K562 (cell line): Measurements from ENCODE around the gene TSC22D1.

Experiments
- EZH2 ChIP-seq: IDR thresholded peaks from 2 replicates; pipeline ENCODE4 v1.6.1; 2012; ENCODE audit warnings: low read depth, mild to moderate bottlenecking, inconsistent platforms, low read length, borderline replicate concordance
- ZNF217 ChIP-seq: sonication (generic); formaldehyde crosslinking; IDR thresholded peaks from 2 replicates; pipeline ENCODE4 v1.8.0; 2022; ENCODE audit warnings: mild to moderate bottlenecking, missing genetic modification reagents
- TF ChIP-seq, protein P1 (sequence below): fragments of 200-600 bp; sonication (generic); IDR thresholded peaks from one replicate; pipeline ENCODE4 v1.6.1; 2012; ENCODE audit warnings: mild to moderate bottlenecking, low read depth, low read length, inconsistent platforms
- TF ChIP-seq, protein P2 (sequence below), 3 experiments: IDR thresholded peaks in 2 of 3; conservative IDR thresholded peaks in 1 of 3; 2 replicates each; pipeline ENCODE4 v1.5.1; 2011 to 2012; ENCODE audit warnings: low read length in 3 of 3, mild to moderate bottlenecking in 3 of 3, control low read depth in 2 of 3, improper control_type of control experiment in 1 of 3, inconsistent platforms in 1 of 3, low read depth in 1 of 3, mixed read lengths in 1 of 3, moderate library complexity in 1 of 3; ENCODE audit not compliant: insufficient read depth in 2 of 3
- TF ChIP-seq, protein P3 (sequence below): sonication (generic); formaldehyde crosslinking; IDR thresholded peaks from 2 replicates; pipeline ENCODE4 v1.8.1; 2023; ENCODE audit warnings: mild to moderate bottlenecking, missing genetic modification reagents

DNA sequence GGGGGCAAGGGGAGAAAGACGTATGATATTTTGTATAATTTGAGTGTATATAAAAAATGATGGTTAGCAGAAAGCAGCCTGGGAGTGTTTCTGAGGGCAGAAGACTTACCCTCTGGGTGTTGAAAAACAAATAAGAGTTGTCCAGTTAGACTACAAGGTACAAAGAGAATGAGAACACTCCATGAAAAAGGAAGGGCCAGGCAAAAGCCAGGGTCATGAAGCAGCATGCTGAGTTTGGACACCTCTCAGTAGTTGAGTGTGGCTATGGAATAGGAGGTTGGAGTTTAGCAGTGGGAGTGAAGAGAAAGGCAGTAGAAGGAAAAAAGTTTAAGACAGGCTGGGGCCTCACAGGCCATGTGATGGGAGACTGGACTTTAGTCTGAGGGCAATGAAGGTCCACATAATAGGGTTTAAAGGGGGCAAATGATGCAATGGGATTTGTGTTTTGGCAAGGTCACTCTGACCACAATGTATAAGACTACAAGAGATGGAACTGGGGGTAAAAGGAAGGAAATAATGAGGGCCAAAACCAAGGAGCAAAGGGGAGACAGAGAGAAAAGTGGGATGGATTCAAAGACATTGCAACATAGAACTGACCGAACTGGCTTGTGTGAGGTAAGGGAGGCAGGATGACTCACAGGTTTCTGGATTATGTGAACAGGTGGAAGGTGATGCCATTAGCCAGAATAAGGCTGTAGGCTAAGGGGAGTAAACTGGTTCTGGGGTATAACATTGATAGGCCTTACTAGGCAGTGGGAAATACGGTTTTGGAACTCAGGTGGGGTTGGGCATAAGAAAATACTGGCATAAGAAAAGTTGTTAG lies 125.9 kb downstream of the TSC22D1 start:
- TF ChIP-seq, protein P1, sequence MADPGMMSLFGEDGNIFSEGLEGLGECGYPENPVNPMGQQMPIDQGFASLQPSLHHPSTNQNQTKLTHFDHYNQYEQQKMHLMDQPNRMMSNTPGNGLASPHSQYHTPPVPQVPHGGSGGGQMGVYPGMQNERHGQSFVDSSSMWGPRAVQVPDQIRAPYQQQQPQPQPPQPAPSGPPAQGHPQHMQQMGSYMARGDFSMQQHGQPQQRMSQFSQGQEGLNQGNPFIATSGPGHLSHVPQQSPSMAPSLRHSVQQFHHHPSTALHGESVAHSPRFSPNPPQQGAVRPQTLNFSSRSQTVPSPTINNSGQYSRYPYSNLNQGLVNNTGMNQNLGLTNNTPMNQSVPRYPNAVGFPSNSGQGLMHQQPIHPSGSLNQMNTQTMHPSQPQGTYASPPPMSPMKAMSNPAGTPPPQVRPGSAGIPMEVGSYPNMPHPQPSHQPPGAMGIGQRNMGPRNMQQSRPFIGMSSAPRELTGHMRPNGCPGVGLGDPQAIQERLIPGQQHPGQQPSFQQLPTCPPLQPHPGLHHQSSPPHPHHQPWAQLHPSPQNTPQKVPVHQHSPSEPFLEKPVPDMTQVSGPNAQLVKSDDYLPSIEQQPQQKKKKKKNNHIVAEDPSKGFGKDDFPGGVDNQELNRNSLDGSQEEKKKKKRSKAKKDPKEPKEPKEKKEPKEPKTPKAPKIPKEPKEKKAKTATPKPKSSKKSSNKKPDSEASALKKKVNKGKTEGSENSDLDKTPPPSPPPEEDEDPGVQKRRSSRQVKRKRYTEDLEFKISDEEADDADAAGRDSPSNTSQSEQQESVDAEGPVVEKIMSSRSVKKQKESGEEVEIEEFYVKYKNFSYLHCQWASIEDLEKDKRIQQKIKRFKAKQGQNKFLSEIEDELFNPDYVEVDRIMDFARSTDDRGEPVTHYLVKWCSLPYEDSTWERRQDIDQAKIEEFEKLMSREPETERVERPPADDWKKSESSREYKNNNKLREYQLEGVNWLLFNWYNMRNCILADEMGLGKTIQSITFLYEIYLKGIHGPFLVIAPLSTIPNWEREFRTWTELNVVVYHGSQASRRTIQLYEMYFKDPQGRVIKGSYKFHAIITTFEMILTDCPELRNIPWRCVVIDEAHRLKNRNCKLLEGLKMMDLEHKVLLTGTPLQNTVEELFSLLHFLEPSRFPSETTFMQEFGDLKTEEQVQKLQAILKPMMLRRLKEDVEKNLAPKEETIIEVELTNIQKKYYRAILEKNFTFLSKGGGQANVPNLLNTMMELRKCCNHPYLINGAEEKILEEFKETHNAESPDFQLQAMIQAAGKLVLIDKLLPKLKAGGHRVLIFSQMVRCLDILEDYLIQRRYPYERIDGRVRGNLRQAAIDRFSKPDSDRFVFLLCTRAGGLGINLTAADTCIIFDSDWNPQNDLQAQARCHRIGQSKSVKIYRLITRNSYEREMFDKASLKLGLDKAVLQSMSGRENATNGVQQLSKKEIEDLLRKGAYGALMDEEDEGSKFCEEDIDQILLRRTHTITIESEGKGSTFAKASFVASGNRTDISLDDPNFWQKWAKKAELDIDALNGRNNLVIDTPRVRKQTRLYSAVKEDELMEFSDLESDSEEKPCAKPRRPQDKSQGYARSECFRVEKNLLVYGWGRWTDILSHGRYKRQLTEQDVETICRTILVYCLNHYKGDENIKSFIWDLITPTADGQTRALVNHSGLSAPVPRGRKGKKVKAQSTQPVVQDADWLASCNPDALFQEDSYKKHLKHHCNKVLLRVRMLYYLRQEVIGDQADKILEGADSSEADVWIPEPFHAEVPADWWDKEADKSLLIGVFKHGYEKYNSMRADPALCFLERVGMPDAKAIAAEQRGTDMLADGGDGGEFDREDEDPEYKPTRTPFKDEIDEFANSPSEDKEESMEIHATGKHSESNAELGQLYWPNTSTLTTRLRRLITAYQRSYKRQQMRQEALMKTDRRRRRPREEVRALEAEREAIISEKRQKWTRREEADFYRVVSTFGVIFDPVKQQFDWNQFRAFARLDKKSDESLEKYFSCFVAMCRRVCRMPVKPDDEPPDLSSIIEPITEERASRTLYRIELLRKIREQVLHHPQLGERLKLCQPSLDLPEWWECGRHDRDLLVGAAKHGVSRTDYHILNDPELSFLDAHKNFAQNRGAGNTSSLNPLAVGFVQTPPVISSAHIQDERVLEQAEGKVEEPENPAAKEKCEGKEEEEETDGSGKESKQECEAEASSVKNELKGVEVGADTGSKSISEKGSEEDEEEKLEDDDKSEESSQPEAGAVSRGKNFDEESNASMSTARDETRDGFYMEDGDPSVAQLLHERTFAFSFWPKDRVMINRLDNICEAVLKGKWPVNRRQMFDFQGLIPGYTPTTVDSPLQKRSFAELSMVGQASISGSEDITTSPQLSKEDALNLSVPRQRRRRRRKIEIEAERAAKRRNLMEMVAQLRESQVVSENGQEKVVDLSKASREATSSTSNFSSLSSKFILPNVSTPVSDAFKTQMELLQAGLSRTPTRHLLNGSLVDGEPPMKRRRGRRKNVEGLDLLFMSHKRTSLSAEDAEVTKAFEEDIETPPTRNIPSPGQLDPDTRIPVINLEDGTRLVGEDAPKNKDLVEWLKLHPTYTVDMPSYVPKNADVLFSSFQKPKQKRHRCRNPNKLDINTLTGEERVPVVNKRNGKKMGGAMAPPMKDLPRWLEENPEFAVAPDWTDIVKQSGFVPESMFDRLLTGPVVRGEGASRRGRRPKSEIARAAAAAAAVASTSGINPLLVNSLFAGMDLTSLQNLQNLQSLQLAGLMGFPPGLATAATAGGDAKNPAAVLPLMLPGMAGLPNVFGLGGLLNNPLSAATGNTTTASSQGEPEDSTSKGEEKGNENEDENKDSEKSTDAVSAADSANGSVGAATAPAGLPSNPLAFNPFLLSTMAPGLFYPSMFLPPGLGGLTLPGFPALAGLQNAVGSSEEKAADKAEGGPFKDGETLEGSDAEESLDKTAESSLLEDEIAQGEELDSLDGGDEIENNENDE, result no peak
- TF ChIP-seq, protein P2, sequence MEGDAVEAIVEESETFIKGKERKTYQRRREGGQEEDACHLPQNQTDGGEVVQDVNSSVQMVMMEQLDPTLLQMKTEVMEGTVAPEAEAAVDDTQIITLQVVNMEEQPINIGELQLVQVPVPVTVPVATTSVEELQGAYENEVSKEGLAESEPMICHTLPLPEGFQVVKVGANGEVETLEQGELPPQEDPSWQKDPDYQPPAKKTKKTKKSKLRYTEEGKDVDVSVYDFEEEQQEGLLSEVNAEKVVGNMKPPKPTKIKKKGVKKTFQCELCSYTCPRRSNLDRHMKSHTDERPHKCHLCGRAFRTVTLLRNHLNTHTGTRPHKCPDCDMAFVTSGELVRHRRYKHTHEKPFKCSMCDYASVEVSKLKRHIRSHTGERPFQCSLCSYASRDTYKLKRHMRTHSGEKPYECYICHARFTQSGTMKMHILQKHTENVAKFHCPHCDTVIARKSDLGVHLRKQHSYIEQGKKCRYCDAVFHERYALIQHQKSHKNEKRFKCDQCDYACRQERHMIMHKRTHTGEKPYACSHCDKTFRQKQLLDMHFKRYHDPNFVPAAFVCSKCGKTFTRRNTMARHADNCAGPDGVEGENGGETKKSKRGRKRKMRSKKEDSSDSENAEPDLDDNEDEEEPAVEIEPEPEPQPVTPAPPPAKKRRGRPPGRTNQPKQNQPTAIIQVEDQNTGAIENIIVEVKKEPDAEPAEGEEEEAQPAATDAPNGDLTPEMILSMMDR (IDR thresholded peaks at IDR 0.05 in 2 of 3, conservative IDR thresholded peaks at IDR 0.05 in 1 of 3; ENCODE audit: insufficient read depth in 2 of 3, low read depth in 1 of 3, low read length in 3 of 3), result no peak
- TF ChIP-seq, protein P3, sequence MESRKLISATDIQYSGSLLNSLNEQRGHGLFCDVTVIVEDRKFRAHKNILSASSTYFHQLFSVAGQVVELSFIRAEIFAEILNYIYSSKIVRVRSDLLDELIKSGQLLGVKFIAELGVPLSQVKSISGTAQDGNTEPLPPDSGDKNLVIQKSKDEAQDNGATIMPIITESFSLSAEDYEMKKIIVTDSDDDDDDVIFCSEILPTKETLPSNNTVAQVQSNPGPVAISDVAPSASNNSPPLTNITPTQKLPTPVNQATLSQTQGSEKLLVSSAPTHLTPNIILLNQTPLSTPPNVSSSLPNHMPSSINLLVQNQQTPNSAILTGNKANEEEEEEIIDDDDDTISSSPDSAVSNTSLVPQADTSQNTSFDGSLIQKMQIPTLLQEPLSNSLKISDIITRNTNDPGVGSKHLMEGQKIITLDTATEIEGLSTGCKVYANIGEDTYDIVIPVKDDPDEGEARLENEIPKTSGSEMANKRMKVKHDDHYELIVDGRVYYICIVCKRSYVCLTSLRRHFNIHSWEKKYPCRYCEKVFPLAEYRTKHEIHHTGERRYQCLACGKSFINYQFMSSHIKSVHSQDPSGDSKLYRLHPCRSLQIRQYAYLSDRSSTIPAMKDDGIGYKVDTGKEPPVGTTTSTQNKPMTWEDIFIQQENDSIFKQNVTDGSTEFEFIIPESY (CRISPR knock-in tag), result no peak
- TF ChIP-seq ZNF217 (CRISPR knock-in tag) (no peak), EZH2 (no peak)
